Fibroblast of upper back skin (primary cell): ENCODE results near the gene CD22.

Experiments used
- DNase-seq: peaks from one replicate; pipeline ENCODE4 v3.0.0-alpha.2; 2013

CD22 gene

DNA sequence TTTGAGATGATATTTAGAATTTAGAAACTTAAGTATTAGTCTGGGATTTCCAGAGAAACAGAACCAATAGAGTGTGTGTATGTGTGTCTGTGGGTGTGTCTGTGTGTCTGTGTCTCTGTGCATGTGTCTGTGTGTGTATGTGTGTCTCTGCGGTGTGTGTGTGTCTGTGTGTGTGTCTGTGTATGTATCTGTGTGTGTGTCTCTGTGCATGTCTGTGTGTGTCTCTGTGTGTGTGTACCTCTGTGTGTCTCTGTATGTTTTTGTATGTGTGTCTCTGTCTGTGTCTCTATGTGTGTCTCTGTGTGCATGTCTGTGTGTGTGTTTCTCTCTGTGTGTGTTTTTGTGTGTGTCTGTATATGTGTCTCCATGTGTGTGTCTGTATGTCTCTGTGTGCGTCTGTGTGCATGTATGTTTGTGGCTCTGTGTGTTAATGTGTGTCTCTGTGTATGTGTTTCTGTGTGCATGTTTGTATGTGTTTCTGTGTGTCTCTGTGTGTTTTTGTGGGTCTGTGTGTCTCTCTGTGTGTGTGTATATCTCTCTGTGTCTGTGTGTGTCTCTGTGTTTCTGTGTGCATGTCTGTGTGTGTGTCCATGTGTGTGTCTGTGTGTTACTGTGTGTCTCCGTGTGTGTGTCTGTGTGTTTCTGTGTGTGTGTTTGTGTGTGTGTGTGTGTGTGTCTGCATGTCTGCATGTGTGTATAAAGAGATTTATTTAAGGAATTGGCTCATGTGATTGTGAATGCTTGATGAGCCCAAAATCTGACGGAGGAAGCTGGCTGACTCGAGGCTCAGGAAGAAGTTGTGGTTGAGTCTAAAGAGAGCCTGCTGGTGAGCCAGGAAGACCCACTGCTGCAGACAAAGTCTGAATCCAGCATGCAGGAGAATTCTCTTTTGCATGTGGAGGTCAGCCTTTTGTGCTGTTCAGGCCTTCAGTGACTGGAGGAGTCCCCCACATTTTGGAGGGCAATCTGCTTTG is 64.0 kb downstream of the CD22 start:
- no peak for DNase-seq

DNA sequence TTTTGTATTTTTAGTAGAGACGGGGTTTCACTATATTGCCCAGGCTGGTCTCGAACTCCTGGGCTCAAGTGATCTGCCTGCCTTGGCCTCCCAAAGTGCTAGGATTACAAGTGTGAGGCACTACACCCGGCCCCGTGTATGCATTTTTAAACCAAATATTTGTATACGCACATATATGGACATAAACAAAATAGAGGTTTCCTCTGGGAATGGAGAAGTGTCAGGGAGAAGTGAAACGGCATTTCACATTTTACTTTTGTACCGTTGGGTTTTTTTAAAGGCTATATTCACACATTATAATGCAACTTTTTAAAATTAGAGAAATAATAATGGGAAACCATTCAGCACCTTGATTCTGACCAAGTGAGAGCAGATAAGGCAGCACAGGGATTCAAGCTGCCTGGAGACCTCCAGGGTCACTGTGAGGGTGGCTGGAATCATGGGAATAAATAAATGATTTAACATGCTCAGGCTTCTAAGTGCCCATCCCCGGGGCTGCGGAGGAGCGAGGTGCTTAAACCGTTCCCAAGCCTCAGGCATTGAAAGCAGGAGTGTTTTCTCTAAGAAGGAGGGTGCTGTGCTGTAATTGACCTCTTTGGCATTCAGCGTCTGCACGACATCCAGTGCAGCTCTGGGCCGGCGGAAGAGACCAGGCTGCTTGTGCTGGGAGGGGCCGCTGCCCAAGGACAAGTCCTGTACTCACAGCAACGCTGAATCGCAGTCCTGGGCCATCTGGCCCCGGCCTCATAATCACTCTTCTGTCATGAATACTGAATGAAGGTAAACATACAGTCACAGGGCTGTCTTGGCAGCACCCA is 66.6 kb downstream of the CD22 start:
- no peak for DNase-seq

GRCh38 chr19:35396240-35396885 is 67.4 kb downstream of the CD22 start:
- DNase-seq, result no peak
